SK-N-SH treated with all-trans-retinoic acid at 6 μM for 48 hours (cell line): Measurements from ENCODE around the gene SRPRB.

Experiments
- ATAC-seq: fragments of 200-7000 bp; cut with Tn5 transposase; 3 replicates; pipeline ENCODE4 v1.9.1; 2020; ENCODE audit warnings: mild to moderate bottlenecking, moderate library complexity
- ARNTL ChIP-seq: fragments of 450-650 bp; formaldehyde crosslinking; IDR thresholded peaks from 2 replicates; pipeline ENCODE4 v1.5.0; 2020; ENCODE audit warnings: low read depth, mild to moderate bottlenecking, moderate library complexity, borderline replicate concordance
- BACH2 ChIP-seq: fragments of 250-450 bp; sonication (Bioruptor Pico); IDR thresholded peaks from 2 replicates; pipeline ENCODE4 v1.9.0; 2021; ENCODE audit warnings: mild to moderate bottlenecking, borderline replicate concordance
- CREB5 ChIP-seq: fragments of 250-450 bp; sonication (Bioruptor Pico); IDR thresholded peaks from 2 replicates; pipeline ENCODE4 v1.5.1; 2020; ENCODE audit warnings: low read depth, mild to moderate bottlenecking, moderate library complexity
- CSRNP3 ChIP-seq: fragments of 250-450 bp; sonication (Bioruptor Pico); IDR thresholded peaks from 2 replicates; pipeline ENCODE4 v1.5.1; 2021; ENCODE audit warnings: mild to moderate bottlenecking, moderate library complexity
- ESRRG ChIP-seq: fragments of 250-450 bp; sonication (Bioruptor Pico); IDR thresholded peaks from 2 replicates; pipeline ENCODE4 v1.6.1; 2021; ENCODE audit warnings: mild to moderate bottlenecking
- GLIS3 ChIP-seq: fragments of 250-450 bp; sonication (Bioruptor Pico); IDR thresholded peaks from 2 replicates; pipeline ENCODE4 v1.5.0; 2020; ENCODE audit warnings: mild to moderate bottlenecking, moderate library complexity
- ISL1 ChIP-seq: fragments of 250-450 bp; sonication (Bioruptor Pico); IDR thresholded peaks from 2 replicates; pipeline ENCODE4 v2.1.2; 2022; ENCODE audit warnings: mild to moderate bottlenecking, moderate library complexity
- OSR1 ChIP-seq: fragments of 250-450 bp; sonication (Bioruptor Pico); IDR thresholded peaks from 2 replicates; pipeline ENCODE4 v1.8.0; 2022; ENCODE audit warnings: moderate library complexity, mild to moderate bottlenecking, inconsistent platforms
- PATZ1 ChIP-seq: fragments of 250-450 bp; sonication (Bioruptor Pico); IDR thresholded peaks from 2 replicates; pipeline ENCODE4 v1.8.0; 2020; ENCODE audit warnings: mild to moderate bottlenecking, moderate library complexity, borderline replicate concordance
- POU6F1 ChIP-seq: fragments of 250-450 bp; sonication (Bioruptor Pico); IDR thresholded peaks from 2 replicates; pipeline ENCODE4 v1.8.0; 2021; ENCODE audit warnings: low read depth, mild to moderate bottlenecking, moderate library complexity, borderline replicate concordance
- PPARA ChIP-seq: fragments of 250-450 bp; sonication (Bioruptor Pico); IDR thresholded peaks from 2 replicates; pipeline ENCODE4 v1.5.0; 2020; ENCODE audit warnings: mild to moderate bottlenecking, borderline replicate concordance
- RARB ChIP-seq: fragments of 250-450 bp; sonication (Bioruptor Pico); IDR thresholded peaks from 2 replicates; pipeline ENCODE4 v1.8.0; 2021; ENCODE audit warnings: mild to moderate bottlenecking, moderate library complexity
- SNAI2 ChIP-seq: fragments of 250-450 bp; sonication (Bioruptor Pico); IDR thresholded peaks from 2 replicates; pipeline ENCODE4 v1.5.0; 2020; ENCODE audit warnings: mild to moderate bottlenecking, moderate library complexity
- TCF4 ChIP-seq: fragments of 250-450 bp; sonication (Bioruptor Pico); IDR thresholded peaks from 2 replicates; pipeline ENCODE4 v1.8.0; 2021; ENCODE audit warnings: mild to moderate bottlenecking, moderate library complexity, borderline replicate concordance
- TOX ChIP-seq: fragments of 250-450 bp; sonication (Bioruptor Pico); IDR thresholded peaks from 2 replicates; pipeline ENCODE4 v1.8.0; 2021; ENCODE audit warnings: mild to moderate bottlenecking, moderate library complexity, borderline replicate concordance
- TSHZ2 ChIP-seq: fragments of 250-450 bp; sonication (Bioruptor Pico); IDR thresholded peaks from 2 replicates; pipeline ENCODE4 v1.5.0; 2020; ENCODE audit warnings: mild to moderate bottlenecking, moderate library complexity
- ZC3H10 ChIP-seq: fragments of 250-450 bp; sonication (Bioruptor Pico); IDR thresholded peaks from 2 replicates; pipeline ENCODE4 v1.5.1; 2021; ENCODE audit warnings: mild to moderate bottlenecking, moderate library complexity
- ZFP30 ChIP-seq: fragments of 450-650 bp; formaldehyde crosslinking; IDR thresholded peaks from 2 replicates; pipeline ENCODE4 v1.5.0; 2022; ENCODE audit warnings: mild to moderate bottlenecking, moderate library complexity
- ZNF565 ChIP-seq: fragments of 450-650 bp; formaldehyde crosslinking; conservative IDR thresholded peaks from 2 replicates; pipeline ENCODE4 v1.5.0; 2020; ENCODE audit warnings: low read depth, mild to moderate bottlenecking, moderate library complexity
- ZNF70 ChIP-seq: fragments of 450-650 bp; formaldehyde crosslinking; IDR thresholded peaks from 2 replicates; pipeline ENCODE4 v1.5.0; 2020; ENCODE audit warnings: mild to moderate bottlenecking, moderate library complexity

Gene SRPRB

GRCh38 chr3:133775835-133776234 is 29.8 kb upstream of the SRPRB start:
- ATAC-seq = no peak
- no peak for TF ChIP-seq TCF4 (CRISPR knock-in tag)
- TF ChIP-seq ZFP30 = no peak
- TF ChIP-seq CSRNP3 (CRISPR knock-in tag) = no peak
- no peak for TF ChIP-seq OSR1 (CRISPR knock-in tag)
- TF ChIP-seq POU6F1 (CRISPR knock-in tag) = no peak
- TF ChIP-seq TSHZ2 (CRISPR knock-in tag) = no peak
- no peak for TF ChIP-seq PATZ1 (CRISPR knock-in tag)
- TF ChIP-seq PPARA = no peak
- no peak for TF ChIP-seq SNAI2 (CRISPR knock-in tag)
- TF ChIP-seq ARNTL (CRISPR knock-in tag) = no peak
- no peak for TF ChIP-seq TOX (CRISPR knock-in tag)
- no peak for TF ChIP-seq ZNF565 (CRISPR knock-in tag)
- TF ChIP-seq CREB5 (CRISPR knock-in tag) = no peak
- no peak for TF ChIP-seq RARB (CRISPR knock-in tag)
- TF ChIP-seq ISL1 (CRISPR knock-in tag) = no peak
- TF ChIP-seq ESRRG (CRISPR knock-in tag) = no peak
- no peak for TF ChIP-seq ZC3H10 (CRISPR knock-in tag)
- TF ChIP-seq GLIS3 (CRISPR knock-in tag) = no peak
- no peak for TF ChIP-seq ZNF70 (CRISPR knock-in tag)
- TF ChIP-seq, all 23 proteins: peak for 0

- no peak for ATAC-seq
- TF ChIP-seq BACH2 = no peak
- TF ChIP-seq RARB (CRISPR knock-in tag) = no peak
- no peak for TF ChIP-seq ZNF565 (CRISPR knock-in tag)
- TF ChIP-seq GLIS3 (CRISPR knock-in tag) = no peak
- no peak for TF ChIP-seq CREB5 (CRISPR knock-in tag)
- TF ChIP-seq OSR1 (CRISPR knock-in tag) = no peak
- no peak for TF ChIP-seq ZFP30
Measured at GRCh38 chr3:133776794-133777438, 28.7 kb upstream of the SRPRB start.
